NT2/D1 (cell line): ENCODE results near the gene APOBEC3G.

Source experiments
- DNase-seq: peaks from one replicate; pipeline ENCODE4 v3.0.0-alpha.2; 2011; ENCODE audit warnings: low read depth, low spot score
- H3K27me3 ChIP-seq: 2 replicates; pipeline ENCODE4 v1.6.0; 2011; ENCODE audit warnings: mild to moderate bottlenecking; ENCODE audit not compliant: insufficient read length, insufficient read depth
- H3K36me3 ChIP-seq: 2 replicates; pipeline ENCODE4 v1.6.1; 2011; ENCODE audit warnings: mild to moderate bottlenecking, low read length, mixed read lengths; ENCODE audit not compliant: insufficient read depth, insufficient read length
- H3K4me1 ChIP-seq: 2 replicates; pipeline ENCODE4 v1.5.1; 2011; ENCODE audit not compliant: insufficient read depth, insufficient read length
- H3K4me3 ChIP-seq: 2 replicates; pipeline ENCODE4 v1.5.1; 2011; ENCODE audit warnings: low read depth; ENCODE audit not compliant: insufficient read length
- H3K9ac ChIP-seq: 2 replicates; pipeline ENCODE4 v1.6.0; 2011; ENCODE audit warnings: low read depth; ENCODE audit not compliant: insufficient read length
- H3K9me3 ChIP-seq: 2 replicates; pipeline ENCODE4 v1.5.1; 2011; ENCODE audit warnings: mild to moderate bottlenecking, low read length; ENCODE audit not compliant: insufficient read depth
- SUZ12 ChIP-seq: IDR thresholded peaks from 2 replicates; pipeline ENCODE4 v1.6.1; 2011; ENCODE audit not compliant: insufficient read length, insufficient read depth; ENCODE audit errors: extremely low read depth
- YY1 ChIP-seq: IDR thresholded peaks from 2 replicates; pipeline ENCODE4 v1.6.1; 2011; ENCODE audit not compliant: insufficient read length, insufficient read depth
- ZNF274 ChIP-seq: IDR thresholded peaks from 2 replicates; pipeline ENCODE4 v1.6.1; 2011; ENCODE audit warnings: mild to moderate bottlenecking, low read depth, low read length

The APOBEC3G gene

GRCh38 chr22:39136317-39136716, 59.2 kb downstream of the APOBEC3G start:
- no peak overlapping the region for H3K4me3 ChIP-seq
- no peak for DNase-seq

More at GRCh38 chr22:39136317-39136716, 59.2 kb downstream of the APOBEC3G start:
- no peaks in the 10 kb centered on the region for H3K36me3 ChIP-seq
- H3K9me3 ChIP-seq, result no peaks in the 10 kb centered on the region
- H3K4me1 ChIP-seq, result peaks cover 6% of the 10 kb centered on the region
- no peaks in the 10 kb centered on the region for H3K27me3 ChIP-seq
- H3K9ac ChIP-seq, result no peak overlapping the region
- TF ChIP-seq SUZ12 (no peak), YY1 (no peak), ZNF274 (no peak)
